Activated CD8-positive, alpha-beta memory T cell treated with anti-CD3 and anti-CD28 coated beads, Interleukin-2, amount 50 U/mL, for 4 hours (primary cell): ENCODE measurements around the gene EPHA8.

Source experiments
- DNase-seq: peaks from one replicate; pipeline ENCODE4 v3.0.0-alpha.2; 2020

Gene EPHA8

DNA sequence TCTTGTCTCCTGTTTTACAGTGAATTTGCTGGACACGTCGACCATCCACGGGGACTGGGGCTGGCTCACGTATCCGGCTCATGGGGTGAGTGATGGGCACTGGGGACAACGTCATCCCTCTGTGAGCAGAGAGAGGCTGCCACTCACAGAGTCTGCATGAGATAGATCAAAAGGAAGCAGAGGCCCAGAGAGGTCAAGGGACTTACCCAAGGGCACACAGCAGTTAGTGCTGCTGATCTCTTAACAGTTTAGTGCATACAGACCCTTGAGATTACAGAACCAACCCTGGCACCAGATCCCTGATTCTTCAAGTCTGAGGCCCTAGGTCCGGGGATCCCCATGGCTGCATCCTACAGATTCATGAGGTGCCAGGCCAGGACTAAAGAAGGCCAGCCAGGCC, 6.0 kb downstream of the EPHA8 start:
- DNase-seq: no peak

DNA sequence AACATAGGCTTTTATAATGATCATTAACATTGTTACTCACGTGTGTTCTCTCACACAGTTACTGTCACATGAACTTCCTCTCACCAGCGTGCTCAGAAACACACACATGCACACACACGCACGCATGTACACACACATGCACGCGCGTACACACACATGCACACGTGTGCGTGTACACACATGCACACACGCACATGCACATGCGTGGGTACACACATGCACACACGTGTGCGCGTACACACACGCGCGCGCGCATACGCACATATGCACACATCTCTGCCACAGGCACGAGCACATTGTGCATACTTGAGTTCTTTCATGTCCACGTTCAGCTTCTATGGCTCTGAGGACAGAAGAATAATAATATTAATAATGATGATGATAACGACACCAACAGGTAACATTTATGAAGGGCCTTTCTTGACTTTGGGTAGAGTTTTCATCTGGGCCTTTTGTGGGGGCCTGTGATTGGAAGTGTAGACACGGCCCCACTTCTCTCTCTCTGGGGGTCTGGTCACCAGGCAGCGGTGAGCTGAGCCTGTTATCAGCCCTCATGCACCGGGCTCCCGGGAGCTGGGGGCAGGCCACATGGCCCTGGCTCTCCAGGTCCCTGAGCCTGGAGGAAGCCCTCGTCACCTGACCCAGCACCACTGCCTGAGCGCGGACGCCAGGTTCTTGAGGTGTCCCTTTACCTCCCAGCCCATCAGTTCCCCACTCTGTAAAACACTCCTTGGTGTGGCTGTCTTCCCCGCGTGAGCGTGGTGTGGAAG, 7.0 kb downstream of the EPHA8 start:
- DNase-seq: no peak

DNA sequence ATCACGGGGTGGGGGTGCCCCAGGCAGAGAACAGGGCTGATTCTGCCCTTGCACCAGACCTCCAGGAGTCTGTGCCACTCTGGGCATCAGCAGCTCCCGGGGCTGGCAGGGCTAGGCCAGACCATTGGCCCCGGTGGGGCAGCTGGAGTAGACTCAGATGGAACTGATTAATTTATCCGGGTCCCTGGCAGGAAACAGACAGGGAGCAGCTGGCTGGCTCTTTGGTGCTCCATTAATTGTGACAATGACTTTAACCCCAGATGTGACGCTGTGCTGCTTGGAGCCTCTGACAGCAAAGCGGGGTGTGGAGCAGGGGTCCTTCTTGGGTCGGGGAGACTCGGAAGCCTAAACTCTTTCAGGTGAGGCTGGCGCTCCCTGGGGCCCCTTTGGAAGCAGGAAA, 9.5 kb downstream of the EPHA8 start:
- DNase-seq: no peak

DNA sequence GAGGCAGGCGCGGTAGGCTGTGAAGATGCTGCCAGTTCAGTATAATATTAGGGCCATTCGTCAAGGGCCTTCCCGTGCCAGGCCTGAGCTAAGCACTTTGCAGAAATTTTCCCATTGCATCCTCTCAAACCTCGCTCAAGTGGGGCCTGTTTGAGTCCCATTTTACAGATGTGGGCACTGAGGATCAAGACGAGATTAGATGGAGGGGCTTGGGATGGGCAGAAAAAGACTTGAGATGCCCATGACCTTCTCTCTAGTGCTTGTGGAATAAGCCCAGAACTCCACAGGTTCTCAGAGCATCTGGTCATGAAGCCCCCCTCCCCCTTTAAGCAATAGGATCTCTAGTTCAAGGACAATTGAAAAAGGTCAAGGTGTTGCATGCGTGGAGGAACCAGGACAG, 9.9 kb downstream of the EPHA8 start:
- no peak for DNase-seq

DNA sequence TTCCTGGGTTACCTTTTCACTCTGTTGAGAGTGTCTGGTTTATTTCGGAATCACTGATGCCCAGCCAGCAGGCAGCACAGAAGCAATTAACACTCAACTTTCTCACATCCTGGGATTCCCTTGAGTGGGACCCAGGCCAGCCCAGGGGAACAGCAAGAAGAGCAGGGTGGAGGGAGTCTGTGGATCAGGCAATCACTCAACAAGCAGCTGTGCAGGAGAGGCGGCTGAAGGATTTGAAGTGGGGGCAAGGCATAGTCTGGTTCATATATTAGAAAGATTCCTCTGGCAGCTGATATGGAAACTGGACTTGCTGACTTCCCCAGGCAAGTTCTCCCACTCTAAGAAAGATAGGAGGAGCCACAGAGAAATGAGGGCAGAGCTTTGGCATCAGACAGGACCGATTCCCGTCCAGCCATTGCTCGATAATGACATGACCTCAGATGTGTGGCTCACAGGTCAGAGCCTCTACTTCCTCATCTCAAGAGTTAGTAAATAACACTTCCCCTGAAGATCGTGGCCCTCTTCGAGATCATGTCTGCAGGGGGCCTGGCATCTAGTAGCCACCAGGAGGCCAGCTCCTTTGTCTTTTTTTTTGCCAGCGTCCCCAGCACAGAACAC, 12.4 kb downstream of the EPHA8 start:
- DNase-seq: no peak

DNA sequence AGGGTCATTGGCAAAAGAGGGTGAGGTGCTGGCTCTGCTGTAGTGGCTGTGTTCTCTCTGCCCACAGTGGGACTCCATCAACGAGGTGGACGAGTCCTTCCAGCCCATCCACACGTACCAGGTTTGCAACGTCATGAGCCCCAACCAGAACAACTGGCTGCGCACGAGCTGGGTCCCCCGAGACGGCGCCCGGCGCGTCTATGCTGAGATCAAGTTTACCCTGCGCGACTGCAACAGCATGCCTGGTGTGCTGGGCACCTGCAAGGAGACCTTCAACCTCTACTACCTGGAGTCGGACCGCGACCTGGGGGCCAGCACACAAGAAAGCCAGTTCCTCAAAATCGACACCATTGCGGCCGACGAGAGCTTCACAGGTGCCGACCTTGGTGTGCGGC, 12.9 kb downstream of the EPHA8 start:
- DNase-seq: no peak

DNA sequence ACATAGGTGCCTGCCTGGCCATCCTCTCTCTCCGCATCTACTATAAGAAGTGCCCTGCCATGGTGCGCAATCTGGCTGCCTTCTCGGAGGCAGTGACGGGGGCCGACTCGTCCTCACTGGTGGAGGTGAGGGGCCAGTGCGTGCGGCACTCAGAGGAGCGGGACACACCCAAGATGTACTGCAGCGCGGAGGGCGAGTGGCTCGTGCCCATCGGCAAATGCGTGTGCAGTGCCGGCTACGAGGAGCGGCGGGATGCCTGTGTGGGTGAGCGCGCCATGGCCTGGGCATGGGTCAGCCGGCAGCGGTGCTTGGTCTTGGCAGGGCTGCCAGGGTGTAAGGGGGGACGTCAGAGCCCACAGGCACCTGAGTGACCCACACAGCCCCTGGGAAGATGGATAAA, 13.3 kb downstream of the EPHA8 start:
- no peak for DNase-seq

DNA sequence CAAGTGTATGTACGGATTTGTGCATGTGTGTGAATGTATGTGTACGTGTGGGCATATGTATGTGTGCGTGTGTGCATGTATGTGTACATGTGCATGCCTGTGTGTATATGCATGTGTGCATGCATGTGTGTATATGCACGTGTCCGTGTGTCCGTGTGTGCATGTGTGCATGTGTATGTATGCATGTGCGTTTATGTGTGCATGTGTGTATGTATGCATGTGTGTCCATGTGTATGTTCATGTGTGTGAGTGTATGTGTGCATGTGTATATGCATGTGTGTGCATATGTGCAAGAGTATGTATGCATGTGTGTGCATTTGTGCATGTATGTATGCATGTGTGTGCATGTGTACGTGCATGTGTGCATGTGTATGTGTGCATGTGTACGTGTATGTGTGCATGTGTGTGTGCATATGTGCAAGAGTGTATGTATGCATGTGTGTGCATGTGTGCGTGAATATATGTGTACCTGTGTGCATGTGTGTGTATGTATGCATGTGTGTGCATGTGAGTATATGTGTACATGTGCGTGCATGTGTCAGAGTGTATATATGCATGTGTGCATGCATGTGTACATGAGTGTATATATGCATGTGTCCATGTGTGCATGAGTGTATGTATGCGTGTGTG, 15.6 kb downstream of the EPHA8 start:
- DNase-seq: no peak

DNA sequence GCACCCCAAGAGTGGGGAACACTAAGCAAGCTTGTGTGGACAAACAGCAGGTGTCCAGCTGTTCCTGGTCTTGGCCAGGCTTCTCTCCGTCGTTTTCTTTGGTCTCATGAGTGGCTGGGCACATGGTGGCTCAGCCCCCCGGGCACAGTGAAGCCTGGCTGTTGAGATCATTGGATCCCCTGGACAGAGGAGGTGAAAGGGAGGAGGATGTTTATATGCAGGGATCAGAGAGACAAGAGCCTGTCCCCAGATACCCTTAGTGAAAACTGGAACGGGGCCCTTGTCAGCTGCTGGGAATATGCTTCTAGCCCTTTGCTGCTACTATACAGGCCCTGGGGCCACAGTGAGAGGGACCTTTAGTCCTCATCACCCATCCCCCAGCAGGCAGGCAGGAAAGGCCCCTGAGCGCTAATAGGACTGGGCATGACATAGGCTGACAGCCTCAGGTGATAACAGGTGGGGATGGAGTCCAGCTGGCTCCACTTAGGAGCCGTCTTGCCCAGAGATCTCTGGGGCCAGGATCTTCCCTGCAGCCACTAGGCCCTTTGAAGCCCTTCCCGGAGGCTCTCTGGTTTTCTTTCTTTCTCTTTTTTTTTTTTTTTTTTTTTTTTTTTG, 16.4 kb downstream of the EPHA8 start:
- DNase-seq: no peak

DNA sequence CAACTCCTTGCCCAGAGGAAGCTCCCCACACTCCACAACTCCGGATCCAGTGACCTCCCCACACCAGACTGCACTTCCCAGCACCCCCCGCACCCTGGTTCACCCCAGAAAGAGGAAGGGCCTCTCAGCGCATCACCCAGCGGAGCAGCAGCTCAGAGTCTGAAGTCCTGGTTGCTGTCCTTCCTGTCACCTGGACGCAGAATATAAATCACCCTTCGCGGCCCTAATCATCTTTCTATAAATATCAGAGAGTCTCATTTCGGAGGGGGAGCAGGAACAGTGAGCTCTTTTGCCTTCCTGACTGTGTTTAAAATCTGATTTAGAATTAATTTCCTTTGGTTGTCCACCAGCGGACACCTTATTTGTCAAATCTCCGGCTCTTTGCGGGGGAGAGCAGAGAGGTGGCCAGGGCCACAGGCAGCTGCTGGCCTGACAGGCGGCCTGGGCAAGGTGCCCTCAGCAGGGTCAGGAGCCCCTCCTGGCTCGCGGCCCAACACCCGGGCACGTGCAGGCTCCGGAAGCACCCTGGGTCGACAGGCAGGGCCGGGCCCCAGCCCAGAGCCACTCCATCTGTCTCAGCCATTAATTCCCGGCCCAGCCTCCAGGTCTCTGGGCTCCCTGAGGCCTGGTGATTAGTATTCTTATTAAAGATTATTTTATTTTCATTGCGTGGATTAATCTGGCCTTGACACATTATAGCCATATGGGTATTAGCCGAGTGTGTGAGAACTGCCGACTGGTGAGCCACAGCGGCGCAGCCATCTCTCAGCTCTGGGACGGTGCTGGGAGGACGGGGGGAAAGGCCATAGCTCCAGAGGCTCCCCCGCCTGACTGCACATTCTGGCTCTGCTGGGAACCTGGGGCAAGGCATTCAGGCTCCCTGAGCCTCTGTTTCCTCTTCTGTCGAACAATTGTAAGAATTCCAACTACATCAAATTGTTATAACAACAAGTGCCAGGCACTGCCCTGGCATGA, 19.7 kb downstream of the EPHA8 start:
- DNase-seq: no peak

DNA sequence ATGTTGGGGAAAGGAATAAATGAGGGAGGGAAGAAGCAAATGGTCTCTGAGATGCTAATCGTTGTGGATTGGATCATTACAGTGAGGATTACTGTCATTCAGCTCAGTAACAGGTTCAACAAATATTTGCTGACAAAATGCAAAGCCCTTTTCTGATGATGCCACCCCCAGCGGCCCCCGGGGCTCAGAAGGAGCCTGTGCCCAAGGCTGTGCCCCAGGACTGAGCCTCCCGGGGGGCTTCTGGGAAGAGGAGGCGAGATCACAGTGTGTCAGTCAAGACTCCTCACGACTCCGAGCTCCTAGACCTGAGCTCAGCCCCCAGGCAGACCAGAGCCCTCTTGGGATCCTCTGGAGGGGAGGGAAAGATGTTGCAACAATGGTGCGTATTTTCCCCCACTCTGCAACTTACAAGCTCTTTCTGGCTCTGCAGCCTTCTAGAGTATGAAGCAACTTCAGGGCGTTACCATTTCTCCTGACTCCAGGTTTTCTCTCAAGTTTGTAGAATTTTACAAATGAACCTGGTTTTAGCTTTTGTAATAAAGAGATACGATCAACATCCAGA, 20.8 kb downstream of the EPHA8 start:
- DNase-seq: no peak

DNA sequence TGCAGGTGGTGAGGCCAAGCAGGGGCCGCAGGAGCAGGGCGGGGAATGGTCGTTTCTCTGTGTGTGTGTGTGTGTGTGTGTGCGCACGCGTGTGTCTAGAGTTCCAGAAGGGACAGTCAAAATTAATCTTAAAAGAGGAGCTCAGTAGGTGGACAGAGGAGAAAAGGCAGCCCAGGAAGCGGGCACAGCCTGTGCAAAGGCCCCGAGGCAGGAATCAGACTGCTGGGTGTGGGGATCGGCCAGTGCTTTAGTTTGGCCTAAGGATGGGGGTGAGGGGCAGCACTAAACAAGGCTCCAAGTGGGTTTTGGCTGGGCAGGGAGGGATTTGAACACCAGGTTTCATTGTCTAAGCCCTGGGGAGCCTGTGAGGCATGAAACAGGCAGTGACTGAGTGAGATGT, 21.7 kb downstream of the EPHA8 start:
- DNase-seq: no peak

DNA sequence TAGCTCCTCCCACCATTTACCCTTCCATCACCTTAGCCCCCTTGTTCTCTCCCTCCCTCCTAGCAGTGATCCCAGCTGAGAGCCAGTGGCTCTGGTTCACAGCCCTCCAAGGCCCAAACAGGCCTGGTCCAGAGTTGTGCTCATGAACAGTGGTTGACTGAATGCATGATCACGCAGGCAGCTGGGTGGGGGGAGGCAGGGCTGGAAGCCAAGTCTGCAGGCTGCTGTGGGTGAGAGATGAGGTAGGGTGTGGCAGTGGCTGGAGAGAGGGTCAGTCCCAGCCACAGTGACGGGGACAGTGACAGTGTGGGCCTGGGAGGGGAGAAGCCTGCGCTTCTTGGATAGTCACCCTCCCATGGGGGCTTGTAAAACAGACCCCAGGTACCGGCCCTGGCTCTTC, 22.2 kb downstream of the EPHA8 start:
- DNase-seq: no peak

DNA sequence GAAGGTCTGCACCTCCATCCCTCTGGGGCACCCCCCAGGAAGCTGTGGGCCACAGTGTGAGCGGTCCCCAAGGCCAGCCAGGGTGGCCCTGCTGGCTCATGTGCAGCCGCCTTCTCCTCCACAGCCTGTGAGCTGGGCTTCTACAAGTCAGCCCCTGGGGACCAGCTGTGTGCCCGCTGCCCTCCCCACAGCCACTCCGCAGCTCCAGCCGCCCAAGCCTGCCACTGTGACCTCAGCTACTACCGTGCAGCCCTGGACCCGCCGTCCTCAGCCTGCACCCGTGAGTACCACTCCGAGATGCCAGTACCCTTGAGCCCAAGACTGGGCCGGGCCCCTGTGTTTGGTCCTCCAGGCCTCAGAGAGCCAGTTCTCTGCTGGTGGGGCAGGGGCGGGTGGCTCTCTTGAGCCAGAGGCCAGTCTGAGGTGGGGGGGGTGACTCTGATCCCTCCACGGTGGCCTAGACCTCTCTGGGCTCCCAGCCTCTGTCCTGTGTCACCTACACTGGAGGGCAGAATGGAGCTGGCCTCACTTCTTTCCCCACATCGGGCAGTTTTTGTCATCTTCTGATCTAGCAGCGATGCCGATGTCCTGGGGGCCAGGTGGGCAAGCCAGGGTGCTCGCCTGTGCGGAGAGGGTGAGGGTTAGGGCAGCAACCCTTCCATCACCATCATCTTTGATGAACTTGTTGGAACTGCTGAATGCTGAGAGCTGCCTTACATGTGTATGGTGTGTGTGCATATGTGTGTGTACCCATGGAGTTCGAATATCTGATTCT, 23.3 kb downstream of the EPHA8 start:
- no peak for DNase-seq

DNA sequence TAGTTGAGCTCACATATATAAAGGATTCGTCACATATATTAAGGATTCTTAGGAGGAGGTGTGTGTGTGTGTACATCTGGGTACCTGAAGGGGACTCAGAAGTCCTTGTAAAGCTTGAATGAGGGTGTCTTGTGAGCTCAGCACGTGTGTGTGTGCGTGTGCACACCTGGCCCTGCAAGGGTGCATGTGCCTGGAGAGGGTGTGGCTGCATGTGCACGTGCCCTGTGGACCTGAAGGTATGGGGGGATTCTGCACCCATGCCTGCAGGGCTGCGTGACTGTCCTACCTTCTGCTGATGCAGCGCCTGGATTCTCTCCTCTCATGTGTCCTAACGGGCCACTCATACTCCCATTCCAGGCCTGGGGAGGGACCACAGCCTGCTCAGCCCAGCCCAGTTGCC, 24.0 kb downstream of the EPHA8 start:
- no peak for DNase-seq

DNA sequence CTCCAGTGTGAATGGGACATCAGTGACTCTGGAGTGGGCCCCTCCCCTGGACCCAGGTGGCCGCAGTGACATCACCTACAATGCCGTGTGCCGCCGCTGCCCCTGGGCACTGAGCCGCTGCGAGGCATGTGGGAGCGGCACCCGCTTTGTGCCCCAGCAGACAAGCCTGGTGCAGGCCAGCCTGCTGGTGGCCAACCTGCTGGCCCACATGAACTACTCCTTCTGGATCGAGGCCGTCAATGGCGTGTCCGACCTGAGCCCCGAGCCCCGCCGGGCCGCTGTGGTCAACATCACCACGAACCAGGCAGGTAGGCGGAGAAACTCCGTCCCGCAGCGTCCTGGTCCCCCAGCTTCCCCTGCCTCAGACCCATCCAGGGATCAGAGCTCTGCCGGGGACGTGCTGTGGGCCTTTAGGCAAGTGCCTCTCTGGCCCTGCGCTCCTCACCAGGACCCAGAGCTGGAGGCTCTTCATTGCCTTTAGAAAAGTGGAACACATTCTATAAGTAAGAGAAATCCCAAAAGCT, 25.7 kb downstream of the EPHA8 start:
- no peak for DNase-seq

DNA sequence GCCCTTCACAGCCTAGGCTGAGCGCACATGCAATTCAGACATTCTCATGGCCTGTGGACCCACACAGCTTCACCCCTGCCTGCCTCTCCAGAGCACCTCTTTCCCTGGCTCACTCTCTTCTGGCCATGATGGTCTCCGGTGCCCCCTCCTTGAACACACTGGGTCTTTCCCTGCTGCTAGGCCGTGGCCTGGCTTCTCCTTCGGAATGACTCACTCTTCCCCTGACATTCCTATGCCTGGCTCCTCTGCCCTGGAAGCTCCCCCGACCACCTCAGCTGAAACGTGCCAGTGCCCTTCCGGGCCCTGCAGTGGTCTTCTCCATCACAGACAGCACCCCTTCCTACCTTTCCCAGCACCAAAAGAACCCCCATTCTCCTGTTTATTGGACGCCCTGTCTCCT, 28.3 kb downstream of the EPHA8 start:
- DNase-seq: no peak

DNA sequence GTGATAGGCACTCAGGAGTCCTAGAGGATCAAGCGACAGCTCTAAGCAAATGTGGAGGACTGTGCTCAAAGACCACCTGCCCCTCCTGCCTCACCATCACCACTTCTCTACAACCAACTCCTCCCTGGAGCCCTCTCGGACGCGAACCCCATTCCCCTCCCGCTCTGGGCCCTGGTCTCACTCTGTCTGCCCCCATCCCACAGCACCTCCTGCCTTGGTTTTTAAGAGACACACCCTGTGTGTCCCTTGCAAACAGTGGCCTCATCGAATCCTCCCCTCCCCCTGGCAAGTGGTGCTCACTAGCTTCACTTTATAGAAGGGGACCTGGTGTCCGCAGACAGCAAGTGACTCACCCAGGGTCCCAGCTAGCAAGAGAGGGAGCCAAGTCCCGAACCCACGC, 28.8 kb downstream of the EPHA8 start:
- no peak for DNase-seq

DNA sequence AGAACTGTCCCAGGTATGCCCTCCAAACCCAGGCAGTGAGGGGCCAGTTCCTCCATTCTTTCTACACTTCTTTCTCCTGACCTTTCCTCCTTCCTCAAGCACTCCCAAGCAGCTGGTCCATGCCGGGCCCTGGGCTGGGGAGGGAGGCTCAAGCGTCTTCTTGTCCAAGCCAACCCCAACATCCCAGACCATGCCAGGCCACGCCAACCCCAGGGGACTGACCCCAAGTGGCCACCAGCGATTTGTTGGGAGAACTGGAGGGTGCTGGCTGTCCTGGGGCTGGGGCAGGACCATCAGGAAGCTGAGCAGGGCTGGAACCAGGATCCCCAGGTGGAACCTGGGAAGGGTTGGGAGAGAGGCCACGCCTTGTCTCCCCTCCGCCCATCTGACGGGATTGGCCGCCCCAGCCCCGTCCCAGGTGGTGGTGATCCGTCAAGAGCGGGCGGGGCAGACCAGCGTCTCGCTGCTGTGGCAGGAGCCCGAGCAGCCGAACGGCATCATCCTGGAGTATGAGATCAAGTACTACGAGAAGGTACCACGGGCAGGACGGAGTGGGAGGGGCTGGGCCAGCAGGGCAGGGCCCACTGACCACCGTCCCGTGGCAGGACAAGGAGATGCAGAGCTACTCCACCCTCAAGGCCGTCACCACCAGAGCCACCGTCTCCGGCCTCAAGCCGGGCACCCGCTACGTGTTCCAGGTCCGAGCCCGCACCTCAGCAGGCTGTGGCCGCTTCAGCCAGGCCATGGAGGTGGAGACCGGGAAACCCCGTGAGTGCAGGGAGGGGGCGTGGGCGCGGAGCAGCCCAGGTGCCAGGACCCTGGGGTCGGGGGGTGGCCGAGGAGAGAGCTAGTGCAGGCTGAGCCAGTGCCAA, 29.9 kb downstream of the EPHA8 start:
- no peak for DNase-seq

DNA sequence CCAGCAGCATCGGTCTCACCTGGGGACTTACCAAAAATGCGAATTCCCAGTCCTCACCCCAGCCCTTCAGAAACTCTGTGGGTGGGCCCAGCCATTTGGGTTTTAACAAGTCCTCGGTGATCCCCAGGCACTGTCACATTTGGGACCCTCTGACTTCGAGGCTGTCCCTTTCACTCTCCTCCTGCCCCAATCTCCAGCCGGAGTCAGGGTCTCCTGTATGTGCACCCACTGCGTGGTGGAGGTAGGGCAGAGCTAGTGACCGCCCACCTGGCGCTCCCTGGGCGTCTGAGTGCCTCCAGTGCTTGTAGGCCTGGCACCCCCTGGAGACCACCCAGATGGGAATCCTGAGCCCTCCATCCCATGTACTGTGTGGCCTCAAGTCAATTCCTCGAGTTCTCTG, 31.1 kb downstream of the EPHA8 start:
- DNase-seq: no peak
